ENCODE results near the gene HBG2. TPM values are rescaled to one million over a fixed set of nuclear protein-coding genes. Genes with fewer than 3 reads are reported as not detected.

Gene HBG2
- total and polyA plus RNA-seq, 8 donors = 1,963 to 7,853 (median 3,552) TPM; not detected in 2

- Histone ChIP-seq H3K9me3 (no peaks in the 10 kb centered on the region), H3K4me3 (no peak overlapping the region), H3K27me3 (no peaks in the 10 kb centered on the region), H3K4me1 (no peaks in the 10 kb centered on the region), H3K36me3 (no peaks in the 10 kb centered on the region), H3K27ac (no peak overlapping the region)
- intact Hi-C loops (cut with DNase I) = no loop called here
- ATAC-seq (no peak), DNase-seq (no peak)
- TF ChIP-seq, protein P1, sequence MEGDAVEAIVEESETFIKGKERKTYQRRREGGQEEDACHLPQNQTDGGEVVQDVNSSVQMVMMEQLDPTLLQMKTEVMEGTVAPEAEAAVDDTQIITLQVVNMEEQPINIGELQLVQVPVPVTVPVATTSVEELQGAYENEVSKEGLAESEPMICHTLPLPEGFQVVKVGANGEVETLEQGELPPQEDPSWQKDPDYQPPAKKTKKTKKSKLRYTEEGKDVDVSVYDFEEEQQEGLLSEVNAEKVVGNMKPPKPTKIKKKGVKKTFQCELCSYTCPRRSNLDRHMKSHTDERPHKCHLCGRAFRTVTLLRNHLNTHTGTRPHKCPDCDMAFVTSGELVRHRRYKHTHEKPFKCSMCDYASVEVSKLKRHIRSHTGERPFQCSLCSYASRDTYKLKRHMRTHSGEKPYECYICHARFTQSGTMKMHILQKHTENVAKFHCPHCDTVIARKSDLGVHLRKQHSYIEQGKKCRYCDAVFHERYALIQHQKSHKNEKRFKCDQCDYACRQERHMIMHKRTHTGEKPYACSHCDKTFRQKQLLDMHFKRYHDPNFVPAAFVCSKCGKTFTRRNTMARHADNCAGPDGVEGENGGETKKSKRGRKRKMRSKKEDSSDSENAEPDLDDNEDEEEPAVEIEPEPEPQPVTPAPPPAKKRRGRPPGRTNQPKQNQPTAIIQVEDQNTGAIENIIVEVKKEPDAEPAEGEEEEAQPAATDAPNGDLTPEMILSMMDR (IDR thresholded peaks at IDR 0.05) = no peak
These were observed 10.8 kb downstream of the HBG2 start for GRCh38 chr11:5243816-5244180.

GRCh38 chr11:5242933-5243815 lies 11.4 kb downstream of the HBG2 start:
- TF ChIP-seq, protein P1 (IDR thresholded peaks at IDR 0.05) = no peak
- intact Hi-C loops (cut with DNase I) = no loop called here
- ATAC-seq (no peak), DNase-seq (no peak)
- no peaks in the 10 kb centered on the region for H3K4me1 ChIP-seq
- H3K27ac ChIP-seq = no peak overlapping the region
- H3K27me3 ChIP-seq = no peaks in the 10 kb centered on the region
- no peaks in the 10 kb centered on the region for H3K9me3 ChIP-seq
- H3K36me3 ChIP-seq = no peaks in the 10 kb centered on the region
- H3K4me3 ChIP-seq = no peak overlapping the region

DNA sequence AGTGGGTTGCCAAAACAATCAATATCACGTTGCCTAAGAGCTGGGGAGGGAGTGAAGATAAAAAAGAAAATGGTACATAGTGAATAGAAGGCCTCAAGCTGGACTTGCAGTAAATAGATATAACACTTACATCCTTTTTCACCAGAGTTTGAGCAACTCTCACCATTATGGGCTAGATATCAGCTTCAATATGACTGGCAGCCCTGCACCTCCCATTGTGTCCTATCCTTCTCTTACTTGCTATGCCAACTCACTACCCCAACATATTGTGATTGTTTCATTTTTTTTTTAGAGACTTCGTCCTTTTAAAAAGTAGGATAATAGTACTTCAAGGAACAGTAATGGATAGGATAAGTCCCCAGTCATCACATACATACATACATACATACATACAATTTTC lies 12.4 kb downstream of the HBG2 start:
- intact Hi-C loops (cut with DNase I) = no loop called here
- Histone ChIP-seq H3K9me3 (no peaks in the 10 kb centered on the region), H3K27ac (no peak overlapping the region), H3K27me3 (no peaks in the 10 kb centered on the region), H3K4me1 (no peaks in the 10 kb centered on the region), H3K4me3 (no peak overlapping the region), H3K36me3 (no peaks in the 10 kb centered on the region)
- TF ChIP-seq, protein P1 (IDR thresholded peaks at IDR 0.05) = no peak
- no peak for DNase-seq
- no peak for ATAC-seq

- no peak overlapping the region for H3K4me3 ChIP-seq
- H3K27me3 ChIP-seq = no peaks in the 10 kb centered on the region
- TF ChIP-seq, protein P1 (IDR thresholded peaks at IDR 0.05) = no peak
- no peak overlapping the region for H3K27ac ChIP-seq
- no peaks in the 10 kb centered on the region for H3K36me3 ChIP-seq
- ATAC-seq (no peak), DNase-seq (no peak)
- H3K4me1 ChIP-seq = no peaks in the 10 kb centered on the region
- intact Hi-C loops (cut with DNase I) = no loop called here
- no peaks in the 10 kb centered on the region for H3K9me3 ChIP-seq
These were observed 13.1 kb downstream of the HBG2 start for GRCh38 chr11:5241458-5241857.

DNA sequence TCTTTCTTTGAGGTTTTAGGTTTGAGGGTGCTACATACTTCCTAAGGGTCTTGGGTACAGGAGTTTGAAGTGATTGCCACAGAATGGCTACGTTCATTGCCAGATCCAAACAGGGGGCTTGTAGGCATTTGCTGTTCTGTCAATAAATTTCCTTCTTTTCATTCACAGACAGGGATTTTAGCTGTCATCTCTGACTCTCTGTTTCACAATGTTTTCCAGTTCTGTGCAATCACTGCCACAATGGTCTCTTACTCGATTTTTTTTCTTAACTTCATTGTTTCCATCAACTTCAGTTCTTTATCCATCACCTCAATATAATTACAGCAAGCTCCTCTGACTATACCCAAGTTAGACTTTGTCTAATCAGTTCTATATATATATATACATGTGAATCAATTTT lies 14.1 kb downstream of the HBG2 start:
- ATAC-seq (no peak), DNase-seq (no peak)
- Histone ChIP-seq H3K27ac (no peak overlapping the region), H3K4me1 (no peaks in the 10 kb centered on the region), H3K4me3 (no peak overlapping the region), H3K9me3 (no peaks in the 10 kb centered on the region), H3K36me3 (no peaks in the 10 kb centered on the region), H3K27me3 (no peaks in the 10 kb centered on the region)
- intact Hi-C loops (cut with DNase I) = no loop called here
- TF ChIP-seq, protein P1 (IDR thresholded peaks at IDR 0.05) = no peak

All from left lung (tissue), 10 donors.